T-helper 22 cell (primary cell): ENCODE results near the gene WDR4.
"Not testable (repeated sequence)": the region's sequence is repeated elsewhere in the genome, so short reads cannot be mapped to it uniquely, and the experiment has no call there.

Experiments
- DNase-seq: peaks from one replicate; pipeline ENCODE4 v3.0.0-alpha.2; 2020; ENCODE audit warnings: low read depth

WDR4 gene

GRCh38 chr21:42815217-42815616 is 64.1 kb downstream of the WDR4 start:
- DNase-seq, result no peak

GRCh38 chr21:42812528-42813241 is 66.7 kb downstream of the WDR4 start:
- not testable (repeated sequence) for DNase-seq

GRCh38 chr21:42811960-42812359 is 67.4 kb downstream of the WDR4 start:
- no peak for DNase-seq

- no peak for DNase-seq
These were observed 69.5 kb downstream of the WDR4 start for GRCh38 chr21:42809577-42810475.

- DNase-seq, result no peak
These were observed 70.2 kb downstream of the WDR4 start for GRCh38 chr21:42809171-42809570.

- DNase-seq, result no peak
These were observed 71.3 kb downstream of the WDR4 start for GRCh38 chr21:42807938-42808613.

GRCh38 chr21:42807293-42807895 is 71.9 kb downstream of the WDR4 start:
- not testable (repeated sequence) for DNase-seq

GRCh38 chr21:42806509-42807140 is 72.7 kb downstream of the WDR4 start:
- DNase-seq, result no peak

- not testable (repeated sequence) for DNase-seq
These were observed 77.7 kb downstream of the WDR4 start for GRCh38 chr21:42801616-42802015.

GRCh38 chr21:42799948-42800347 is 79.4 kb downstream of the WDR4 start:
- DNase-seq, result no peak

GRCh38 chr21:42799516-42799915 is 79.8 kb downstream of the WDR4 start:
- DNase-seq, result no peak
